GM21423 (cell line): ENCODE data around the gene ZBTB26.
"Not testable (repeated sequence)": the region's sequence is repeated elsewhere in the genome, so short reads cannot be mapped to it uniquely, and the experiment has no call there.

ENCODE experiments used
- ATAC-seq: cut with Tn5 transposase; IDR thresholded peaks from one replicate; pipeline ENCODE4 v1.9.1; 2021; ENCODE audit warnings: mild to moderate bottlenecking, moderate library complexity; ENCODE audit not compliant: unreplicated experiment

The ZBTB26 gene

GRCh38 chr9:122929796-122930354, 1.4 kb downstream of the ZBTB26 start:
- ATAC-seq, result no peak

- no peak for ATAC-seq
Measured at GRCh38 chr9:122923947-122924346, 7.4 kb downstream of the ZBTB26 start.

- no peak for ATAC-seq
Measured at GRCh38 chr9:122922713-122923112, 8.6 kb downstream of the ZBTB26 start.

GRCh38 chr9:122918310-122918709, 13.0 kb downstream of the ZBTB26 start:
- ATAC-seq, result no peak

GRCh38 chr9:122912964-122913673, 18.2 kb downstream of the ZBTB26 start, which contains the start of gene ZBTB6:
Gene ZBTB6, minus strand, starts transcription at chr9:122913323. Its CDS starts 1,251 bp downstream, at chr9:122912072.
- peak; percentile 98 for ATAC-seq

GRCh38 chr9:122912671-122912963, 18.7 kb downstream of the ZBTB26 start:
- no peak for ATAC-seq

- not testable (repeated sequence) for ATAC-seq
Measured at GRCh38 chr9:122906122-122906521, 25.2 kb downstream of the ZBTB26 start.

GRCh38 chr9:122904823-122905710, 26.2 kb downstream of the ZBTB26 start, which contains the start of gene RC3H2:
Gene RC3H2, minus strand, starts transcription at chr9:122905359. Its CDS starts 7,850 bp downstream, at chr9:122897509.
- ATAC-seq, result peak; percentile 87

- ATAC-seq, result peak; percentile 4
Measured at GRCh38 chr9:122904466-122904822, 26.9 kb downstream of the ZBTB26 start.

GRCh38 chr9:122900791-122901190, 30.5 kb downstream of the ZBTB26 start:
- no peak for ATAC-seq

GRCh38 chr9:122897969-122898368, 33.3 kb downstream of the ZBTB26 start:
- no peak for ATAC-seq

GRCh38 chr9:122888480-122888879, 42.8 kb downstream of the ZBTB26 start:
- no peak for ATAC-seq

GRCh38 chr9:122883125-122883524, 48.2 kb downstream of the ZBTB26 start:
- ATAC-seq, result no peak

GRCh38 chr9:122879443-122879842, 51.9 kb downstream of the ZBTB26 start:
- ATAC-seq, result no peak

- ATAC-seq, result no peak
Measured at GRCh38 chr9:122875523-122875922, 55.8 kb downstream of the ZBTB26 start.

- ATAC-seq, result not testable (repeated sequence)
Measured at GRCh38 chr9:122867276-122867675, 64.0 kb downstream of the ZBTB26 start.

GRCh38 chr9:122866079-122866478, 65.2 kb downstream of the ZBTB26 start:
- no peak for ATAC-seq
